Body of pancreas (tissue), 4 donors: ENCODE results near the gene CERS5.
A peak's percentile ranks its signal among the peaks of the same experiment; 100 is the strongest.

ENCODE experiments used
- POLR2A ChIP-seq, 3 donors: fragments of 450-650 bp; IDR thresholded peaks; one replicate each; pipeline ENCODE4 v1.6.1; 2016; ENCODE audit warnings: antibody characterized with exemption in 3 of 3, mild to moderate bottlenecking in 2 of 3
- TF ChIP-seq, protein P1 (sequence below), 7 experiments: fragments of 450-650 bp in 4 of 7; fragments of 200-600 bp in 3 of 7; sonication (generic) in 3 of 7; IDR thresholded peaks; one replicate each; pipeline ENCODE4 v1.5.1; 2016 to 2019; ENCODE audit warnings: antibody characterized with exemption in 7 of 7

DNA sequence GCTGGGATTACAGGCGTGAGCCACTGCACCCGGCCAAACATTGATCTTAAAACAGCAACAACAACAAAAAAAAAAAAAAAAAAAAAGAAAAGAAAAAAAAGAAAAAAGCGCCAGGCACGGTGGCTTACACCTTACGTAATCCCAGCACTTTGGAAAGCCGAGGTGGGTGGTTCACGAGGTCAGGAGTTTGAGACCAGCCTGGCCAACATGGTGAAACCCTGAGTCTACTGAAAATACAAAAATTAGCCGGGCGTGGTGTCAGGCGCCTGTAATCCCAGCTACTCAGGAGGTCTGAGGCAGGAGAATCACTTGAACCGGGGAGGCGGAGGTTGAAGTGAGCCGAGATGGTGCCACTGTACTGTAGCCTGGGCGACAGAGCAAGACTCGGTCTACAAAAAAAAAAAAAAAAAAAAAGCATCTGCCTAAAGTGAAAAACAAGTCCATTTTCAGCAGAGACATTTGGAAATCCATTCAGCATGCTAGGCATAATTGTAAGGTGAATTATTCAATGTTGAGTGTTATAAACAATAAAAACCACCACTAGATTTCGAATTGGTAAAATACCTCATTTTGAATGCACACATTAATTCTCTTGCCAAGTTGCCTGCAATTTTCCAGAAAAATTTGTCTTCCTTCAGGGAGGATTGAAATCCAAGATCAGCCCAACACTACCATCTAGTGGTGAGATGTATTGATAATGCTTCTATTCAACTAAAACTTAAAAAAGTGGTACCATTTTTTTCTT, 8.0 kb upstream of the CERS5 start:
- no peak for TF ChIP-seq POLR2A (IDR thresholded peaks at IDR 0.05)
- TF ChIP-seq, protein P1, sequence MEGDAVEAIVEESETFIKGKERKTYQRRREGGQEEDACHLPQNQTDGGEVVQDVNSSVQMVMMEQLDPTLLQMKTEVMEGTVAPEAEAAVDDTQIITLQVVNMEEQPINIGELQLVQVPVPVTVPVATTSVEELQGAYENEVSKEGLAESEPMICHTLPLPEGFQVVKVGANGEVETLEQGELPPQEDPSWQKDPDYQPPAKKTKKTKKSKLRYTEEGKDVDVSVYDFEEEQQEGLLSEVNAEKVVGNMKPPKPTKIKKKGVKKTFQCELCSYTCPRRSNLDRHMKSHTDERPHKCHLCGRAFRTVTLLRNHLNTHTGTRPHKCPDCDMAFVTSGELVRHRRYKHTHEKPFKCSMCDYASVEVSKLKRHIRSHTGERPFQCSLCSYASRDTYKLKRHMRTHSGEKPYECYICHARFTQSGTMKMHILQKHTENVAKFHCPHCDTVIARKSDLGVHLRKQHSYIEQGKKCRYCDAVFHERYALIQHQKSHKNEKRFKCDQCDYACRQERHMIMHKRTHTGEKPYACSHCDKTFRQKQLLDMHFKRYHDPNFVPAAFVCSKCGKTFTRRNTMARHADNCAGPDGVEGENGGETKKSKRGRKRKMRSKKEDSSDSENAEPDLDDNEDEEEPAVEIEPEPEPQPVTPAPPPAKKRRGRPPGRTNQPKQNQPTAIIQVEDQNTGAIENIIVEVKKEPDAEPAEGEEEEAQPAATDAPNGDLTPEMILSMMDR (IDR thresholded peaks at IDR 0.05): peak; percentile 33 to 79 (median 70)
